HCT116 (cell line): Measurements from ENCODE around the gene OXCT1. TPM values are rescaled to one million over a fixed set of nuclear protein-coding genes. Genes with fewer than 3 reads are reported as not detected.

ENCODE experiments used
- ATAC-seq: fragments of 200-7000 bp; cut with Tn5 transposase; 2 replicates; pipeline ENCODE4 v1.9.1; 2020; ENCODE audit warnings: mild to moderate bottlenecking, moderate library complexity
- BruUV-seq: library from RNA; stranded (reverse); fragments of 400-500 nt; replicated peaks from 2 replicates; lab custom pipeline; 2021; lab: Mats Ljungman, UMichigan
- CTCF ChIA-PET: fragments of 300-600 bp; sonication (Branson Sonifier 250); formaldehyde crosslinking; loops from one replicate; lab custom pipeline; 2021; ENCODE audit warnings: antibody characterized with exemption; lab: Charles Lee
- POLR2A ChIA-PET: fragments of 300-600, 350-600 bp; sonication (Branson Sonifier 250); formaldehyde crosslinking; loops from one replicate; lab custom pipeline; 2021; ENCODE audit warnings: antibody characterized with exemption; lab: Charles Lee
- RAD21 ChIA-PET, 2 experiments: fragments of 300-600 bp; sonication (Branson Sonifier 250); formaldehyde crosslinking; loops; one replicate each; lab custom pipeline; 2023; ENCODE audit warnings: low total read pairs in 2 of 2; ENCODE audit not compliant: uncharacterized antibody in 2 of 2, unreplicated experiment in 2 of 2, low non-redundant PET in 1 of 2; lab: Charles Lee
- DNase-seq: peaks from one replicate; pipeline ENCODE4 v3.0.0-alpha.2; 2010; ENCODE audit warnings: low read depth, low spot score
- H2AFZ ChIP-seq: fragments of 200-600 bp; shearing (Covaris generic), sonication (generic); 2 replicates; pipeline ENCODE4 v1.6.1; 2017; ENCODE audit warnings: low read depth, mixed run types, mixed read lengths, antibody characterized with exemption, low read length; ENCODE audit not compliant: poor library complexity, severe bottlenecking
- H3K27ac ChIP-seq: 2 replicates; pipeline ENCODE4 v1.5.1; 2012; ENCODE audit warnings: low read depth, low read length
- H3K27me3 ChIP-seq: fragments of 200-600 bp; sonication (generic); 2 replicates; pipeline ENCODE4 v1.6.1; 2016; ENCODE audit warnings: mixed run types, low read length, mixed read lengths; ENCODE audit not compliant: insufficient read depth
- H3K36me3 ChIP-seq, 2 experiments: fragments of 200-500 bp in 1 of 2; fragments of 200-600 bp in 1 of 2; sonication (Bioruptor generic) in 1 of 2; sonication (generic) in 1 of 2; 2 replicates each; pipeline versions ENCODE4 v1.5.1 to v1.6.1; 2014 to 2016; ENCODE audit warnings: low read length in 2 of 2, inconsistent platforms in 1 of 2, mixed read lengths in 1 of 2, mixed run types in 1 of 2; ENCODE audit not compliant: insufficient read depth in 2 of 2, control insufficient read depth in 1 of 2
- H3K4me1 ChIP-seq, 2 experiments: fragments of 200-600 bp in 1 of 2; sonication (generic) in 1 of 2; 2 replicates each; pipeline versions ENCODE4 v1.5.1 to v1.6.1; 2012 to 2017; ENCODE audit warnings: low read length in 2 of 2, inconsistent platforms in 1 of 2, mild to moderate bottlenecking in 1 of 2, mixed read lengths in 1 of 2, mixed run types in 1 of 2, moderate library complexity in 1 of 2; ENCODE audit not compliant: insufficient read depth in 2 of 2, control insufficient read depth in 1 of 2
- H3K4me2 ChIP-seq: fragments of 200-600 bp; sonication (generic); 2 replicates; pipeline ENCODE4 v1.6.1; 2017; ENCODE audit warnings: mixed run types, low read length, mixed read lengths
- H3K4me3 ChIP-seq, 2 experiments: fragments of 200-600 bp in 1 of 2; sonication (generic) in 1 of 2; replicated peaks in 1 of 2; 2 replicates each; pipeline ENCODE4 v1.5.1; 2011 to 2016; ENCODE audit warnings: low read length in 2 of 2, control low read depth in 1 of 2, low read depth in 1 of 2, mild to moderate bottlenecking in 1 of 2, mixed read lengths in 1 of 2, mixed run types in 1 of 2
- H3K79me2 ChIP-seq: fragments of 200-600 bp; sonication (generic); 2 replicates; pipeline ENCODE4 v1.6.1; 2017; ENCODE audit warnings: mild to moderate bottlenecking, mixed run types, low read length, moderate library complexity, mixed read lengths; ENCODE audit not compliant: insufficient read depth
- H3K9ac ChIP-seq: fragments of 200-600 bp; sonication (generic); 2 replicates; pipeline ENCODE4 v1.6.1; 2016; ENCODE audit warnings: low read length, mixed read lengths
- H3K9me2 ChIP-seq: fragments of 200-600 bp; sonication (generic), shearing (Covaris generic); 2 replicates; pipeline ENCODE4 v1.6.1; 2017; ENCODE audit warnings: mixed run types, mild to moderate bottlenecking, moderate library complexity; ENCODE audit not compliant: insufficient read depth
- H3K9me3 ChIP-seq, 2 experiments: fragments of 200-500 bp in 1 of 2; fragments of 200-600 bp in 1 of 2; sonication (Bioruptor generic) in 1 of 2; sonication (generic) in 1 of 2; 2 replicates each; pipeline ENCODE4 v1.6.1; 2014 to 2017; ENCODE audit warnings: low read length in 2 of 2, mixed read lengths in 2 of 2, inconsistent platforms in 1 of 2, low read depth in 1 of 2, mild to moderate bottlenecking in 1 of 2, mixed run types in 1 of 2, moderate library complexity in 1 of 2; ENCODE audit not compliant: control insufficient read depth in 1 of 2, insufficient read depth in 1 of 2
- H4K20me1 ChIP-seq: fragments of 200-600 bp; sonication (generic), shearing (Covaris generic); 2 replicates; pipeline ENCODE4 v1.6.1; 2017; ENCODE audit warnings: mixed run types, mild to moderate bottlenecking, moderate library complexity; ENCODE audit not compliant: insufficient read depth
- EGR1 ChIP-seq: IDR thresholded peaks from 2 replicates; pipeline ENCODE4 v1.6.1; 2012; ENCODE audit warnings: low read depth
- ELF1 ChIP-seq: IDR thresholded peaks from 2 replicates; pipeline ENCODE4 v1.6.1; 2012; ENCODE audit warnings: low read depth, borderline replicate concordance
- FOSL1 ChIP-seq: IDR thresholded peaks from 2 replicates; pipeline ENCODE4 v1.6.1; 2012; ENCODE audit warnings: low read depth
- JUND ChIP-seq: IDR thresholded peaks from 2 replicates; pipeline ENCODE4 v1.6.1; 2012
- POLR2AphosphoS5 ChIP-seq: IDR thresholded peaks from 2 replicates; pipeline ENCODE4 v1.6.1; 2011; ENCODE audit warnings: mild to moderate bottlenecking, low read depth, low read length, moderate library complexity
- SIN3A ChIP-seq: IDR thresholded peaks from 2 replicates; pipeline ENCODE4 v1.6.1; 2012; ENCODE audit warnings: low read depth
- SP1 ChIP-seq: IDR thresholded peaks from 2 replicates; pipeline ENCODE4 v1.6.1; 2012; ENCODE audit warnings: low read depth
- TCF7L2 ChIP-seq: IDR thresholded peaks from 2 replicates; pipeline ENCODE4 v1.7.0; 2011; ENCODE audit warnings: borderline replicate concordance, inconsistent platforms; ENCODE audit not compliant: insufficient read depth, insufficient read length; ENCODE audit errors: extremely low read depth
- YY1 ChIP-seq: IDR thresholded peaks from 2 replicates; pipeline ENCODE4 v1.6.1; 2011; ENCODE audit warnings: low read length, low read depth, moderate library complexity, mild to moderate bottlenecking; ENCODE audit not compliant: insufficient replicate concordance; ENCODE audit errors: extremely low read depth
- intact Hi-C: fragments of 100-400 bp; cut with micrococcal nuclease; formaldehyde crosslinking; loops from 2 replicates; pipeline ENCODE4 v1.10.0; 2022
- total RNA-seq: library from RNA; stranded (reverse); gene quantifications from one replicate; pipeline ENCODE4 v1.2.1, GENCODE V29; 2021; ENCODE audit not compliant: unreplicated experiment
- TF ChIP-seq, protein P1 (sequence below): IDR thresholded peaks from 2 replicates; pipeline ENCODE4 v1.6.1; 2012
- TF ChIP-seq, protein P2 (sequence below): IDR thresholded peaks from 2 replicates; pipeline ENCODE4 v1.6.1; 2012

The OXCT1 gene
- total RNA-seq, 1 experiment from 2014 or later, result 28.1 TPM

DNA sequence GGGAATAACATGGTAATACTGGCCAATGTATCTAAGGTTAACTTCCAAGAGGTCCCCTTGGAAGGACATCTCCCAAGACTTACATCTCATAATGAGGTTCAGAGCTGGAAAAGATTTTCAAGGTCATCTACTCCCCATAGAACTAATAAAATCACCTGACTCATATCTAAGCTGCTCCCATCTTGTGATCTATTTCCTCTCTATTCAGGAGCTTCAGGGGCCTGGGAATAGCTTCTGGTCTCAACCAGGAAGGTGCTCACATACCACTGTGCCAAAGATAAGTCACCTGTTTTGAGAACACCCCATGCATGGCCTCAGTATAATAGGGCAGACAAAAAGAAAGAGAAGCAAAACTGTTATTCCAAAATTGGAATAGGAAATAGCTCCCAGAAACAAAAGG is 74.2 kb downstream of the OXCT1 start (continued):
- TF ChIP-seq, protein P1, sequence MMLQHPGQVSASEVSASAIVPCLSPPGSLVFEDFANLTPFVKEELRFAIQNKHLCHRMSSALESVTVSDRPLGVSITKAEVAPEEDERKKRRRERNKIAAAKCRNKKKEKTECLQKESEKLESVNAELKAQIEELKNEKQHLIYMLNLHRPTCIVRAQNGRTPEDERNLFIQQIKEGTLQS, result no peak
- no peak for TF ChIP-seq SIN3A
- TF ChIP-seq EGR1, result no peak

DNA sequence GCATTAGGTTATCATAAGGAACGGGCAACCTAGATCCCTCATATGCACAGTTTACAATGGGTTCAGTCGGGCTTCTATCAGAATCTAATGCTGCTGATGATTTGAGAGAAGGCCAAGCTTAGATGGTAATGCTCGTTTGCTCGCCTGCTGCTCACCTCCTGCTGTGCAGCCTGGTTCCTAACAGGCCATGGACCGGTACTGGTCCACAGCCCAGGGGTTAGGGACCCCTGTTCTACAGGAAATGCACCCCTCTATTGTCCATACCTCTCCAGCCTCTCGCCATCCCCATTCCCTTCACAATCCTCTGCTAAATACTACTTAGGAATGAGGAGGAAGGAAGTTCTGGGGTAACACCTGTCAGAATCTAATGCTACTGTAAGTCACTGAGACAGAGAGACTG is 75.1 kb downstream of the OXCT1 start:
- Histone ChIP-seq H3K9me3 (no peaks in the 10 kb centered on the region), H2AFZ (no peak overlapping the region), H3K4me3 (no peak overlapping the region), H4K20me1 (no peaks in the 10 kb centered on the region), H3K4me1 (peaks cover 10 to 13% of the 10 kb centered on the region in 2 experiments), H3K36me3 (no peaks in the 10 kb centered on the region), H3K9me2 (no peaks in the 10 kb centered on the region), H3K27me3 (no peaks in the 10 kb centered on the region), H3K4me2 (no peak overlapping the region), H3K9ac (no peak overlapping the region), H3K79me2 (no peaks in the 10 kb centered on the region), H3K27ac (no peak overlapping the region)
- no TSS peak for BruUV-seq
- no peak for ATAC-seq
- no peak for DNase-seq
- TF ChIP-seq JUND (no peak), YY1 (no peak), POLR2AphosphoS5 (no peak), EGR1 (no peak), ELF1 (no peak), SIN3A (no peak)
- ChIA-PET CTCF (interaction anchor here (0.9 kb wide), 1 partner anchor 1095 kb away, joined by 3 read pairs; no protein-coding TSS in a partner anchor), RAD21 (no interaction called here), POLR2A (no interaction called here)
- intact Hi-C loops, result no loop called here

DNA sequence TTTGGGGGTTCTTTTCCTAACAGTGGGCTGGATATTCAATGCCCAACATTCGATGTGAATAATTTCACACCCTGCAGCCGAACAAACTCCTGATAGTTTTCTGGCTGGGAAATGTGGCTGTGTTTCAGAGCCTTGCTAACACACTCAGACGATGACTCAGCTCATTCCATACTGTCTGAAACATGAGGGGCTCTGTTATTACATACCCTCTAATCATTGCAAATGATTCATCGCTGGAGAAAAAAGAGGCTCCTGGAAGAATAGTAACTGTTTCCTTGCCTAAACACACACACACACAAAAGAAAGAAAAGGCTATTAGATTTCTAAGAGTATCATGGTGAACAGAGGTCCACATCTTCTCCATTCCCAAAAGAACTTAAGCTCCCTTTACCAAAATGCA is 75.8 kb downstream of the OXCT1 start:
- H3K79me2 ChIP-seq, result no peaks in the 10 kb centered on the region
- TF ChIP-seq JUND (peak; percentile 44; the same call in 1 of the 2 replicates), SP1 (peak; percentile 18; the same call in 1 of the 2 replicates), TCF7L2 (peak; percentile 21), FOSL1 (peak; percentile 54)
- TF ChIP-seq, protein P2, sequence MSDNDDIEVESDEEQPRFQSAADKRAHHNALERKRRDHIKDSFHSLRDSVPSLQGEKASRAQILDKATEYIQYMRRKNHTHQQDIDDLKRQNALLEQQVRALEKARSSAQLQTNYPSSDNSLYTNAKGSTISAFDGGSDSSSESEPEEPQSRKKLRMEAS, result no peak
- ATAC-seq, result peak; percentile 63; the same call in 1 of the 2 replicates
- H3K36me3 ChIP-seq, result no peaks in the 10 kb centered on the region
- ChIA-PET POLR2A (interaction anchor here (0.7 kb wide), 1 partner anchor 43 kb away, joined by 3 read pairs; no protein-coding TSS in a partner anchor), RAD21 (no interaction called here), CTCF (interaction anchor here (0.9 kb wide), 1 partner anchor 1095 kb away, joined by 3 read pairs; no protein-coding TSS in a partner anchor)
- H3K27ac ChIP-seq, result peak overlapping the region; percentile 19; the same call in 1 of the 2 replicates
- DNase-seq, result peak; percentile 19
- H3K9me3 ChIP-seq, result no peaks in the 10 kb centered on the region
- no peaks in the 10 kb centered on the region for H4K20me1 ChIP-seq
- H3K9me2 ChIP-seq, result no peaks in the 10 kb centered on the region
- peaks cover 11 to 13% of the 10 kb centered on the region in 2 experiments for H3K4me1 ChIP-seq
- no peak overlapping the region for H3K9ac ChIP-seq
- intact Hi-C loops, result no loop called here
- BruUV-seq, result no TSS peak
- no peak overlapping the region for H2AFZ ChIP-seq
- peak overlapping the region; percentile 18 for H3K4me2 ChIP-seq
- H3K4me3 ChIP-seq, result no peak overlapping the region
- no peaks in the 10 kb centered on the region for H3K27me3 ChIP-seq
